Effector CD8-positive, alpha-beta T cell (primary cell): ENCODE results near the gene SPATA19.
"Not testable (repeated sequence)": the region's sequence is repeated elsewhere in the genome, so short reads cannot be mapped to it uniquely, and the experiment has no call there.

Experiments used
- DNase-seq: peaks from one replicate; lab custom pipeline; 2025; lab: John Stamatoyannopoulos, UW
- total RNA-seq, 4 experiments: gene quantifications; one replicate each; lab custom pipeline; 2026; lab: John Stamatoyannopoulos, UW

SPATA19 gene
- 0 to 0.18 (median 0) reads per million in 4 experiments for total RNA-seq

- DNase-seq, result no peak
Observed at GRCh38 chr11:133845413-133845812, at the start of gene SPATA19. TSS of gene SPATA19 (minus strand) at chr11:133845513. CDS start at chr11:133845446, 67 bp downstream.

- no peak for DNase-seq
Observed at GRCh38 chr11:133895061-133895479, 49.8 kb upstream of the SPATA19 start.

DNA sequence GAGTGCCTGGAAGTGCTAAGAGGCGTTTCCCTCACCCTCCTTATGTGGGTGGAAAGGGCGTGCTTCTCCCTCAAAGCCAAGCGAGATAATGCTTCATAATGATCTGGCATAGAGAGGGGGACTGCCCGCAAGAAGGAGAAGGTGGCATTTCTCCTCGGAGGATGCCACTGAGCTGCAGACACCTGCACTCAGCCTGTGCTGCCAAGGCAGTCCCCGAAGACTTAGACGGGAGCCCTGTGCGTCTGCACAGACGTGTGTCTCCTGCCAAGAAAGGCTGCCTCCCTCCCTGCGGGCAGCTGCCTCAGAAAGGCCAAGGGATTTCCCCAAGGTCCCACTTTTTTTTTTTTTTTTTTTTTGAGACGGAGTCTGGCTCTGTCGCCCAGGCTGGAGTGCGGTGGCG lies 48.1 kb upstream of the SPATA19 start:
- DNase-seq, result no peak

GRCh38 chr11:133892584-133893380 lies 47.5 kb upstream of the SPATA19 start:
- no peak for DNase-seq

DNA sequence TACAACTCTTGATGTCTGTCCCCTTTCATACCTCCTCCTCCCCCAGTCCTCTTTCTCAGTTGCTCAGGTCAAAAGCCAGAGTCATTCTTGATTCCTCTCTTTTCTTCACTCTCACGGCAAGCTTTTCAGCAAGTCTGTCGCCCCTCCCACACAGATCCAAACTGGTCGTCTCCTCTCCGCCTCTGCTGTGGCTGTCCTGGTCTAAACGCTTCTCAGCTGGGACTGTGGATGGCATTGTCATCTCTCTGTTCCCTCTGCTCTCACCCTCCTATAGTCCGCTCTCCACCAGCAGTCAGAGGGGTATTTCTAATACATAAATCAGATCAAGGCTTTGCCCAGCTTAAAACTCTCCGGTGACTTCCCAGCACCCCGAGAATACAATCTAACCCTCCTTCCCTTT lies 46.8 kb upstream of the SPATA19 start:
- no peak for DNase-seq

DNA sequence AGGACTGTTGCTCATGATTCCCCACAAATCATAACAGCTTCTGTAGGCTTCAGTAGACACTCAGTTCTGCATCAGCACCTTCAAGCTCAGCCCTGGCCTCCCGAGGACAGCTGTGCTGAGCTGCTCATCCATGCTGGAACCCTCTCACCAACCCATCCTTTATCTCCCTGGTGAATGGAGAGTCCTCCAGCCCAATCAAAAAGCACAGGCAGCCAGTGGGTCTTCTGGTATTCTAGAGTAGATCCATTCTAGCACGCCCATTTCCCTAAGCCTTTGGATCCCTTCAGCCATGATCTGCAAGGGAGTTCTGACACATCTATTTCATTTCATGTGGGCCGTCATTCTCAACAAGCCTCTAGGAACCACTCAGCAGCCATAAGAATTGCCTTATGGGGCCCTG lies 44.6 kb upstream of the SPATA19 start:
- no peak for DNase-seq

DNA sequence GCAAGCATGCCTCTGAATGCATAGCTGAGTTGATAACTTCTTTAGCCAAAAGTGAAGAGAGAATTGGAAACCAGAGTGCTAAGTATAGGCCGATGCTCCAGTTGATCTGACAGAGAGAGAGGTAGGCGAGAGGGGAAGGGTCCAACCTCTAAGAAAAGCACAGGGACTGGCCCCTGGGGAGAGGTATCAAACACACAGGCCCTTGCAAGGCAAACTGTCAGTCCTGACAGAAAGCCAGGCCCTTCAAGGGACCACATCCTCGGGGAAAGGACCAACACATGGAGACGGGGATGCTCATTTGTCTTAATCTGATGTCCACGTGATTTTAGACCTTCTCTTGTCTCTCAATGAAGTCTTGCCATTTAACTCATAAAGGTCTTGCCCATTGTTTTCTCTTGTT lies 43.9 kb upstream of the SPATA19 start:
- no peak for DNase-seq

GRCh38 chr11:133887692-133888332 lies 42.5 kb upstream of the SPATA19 start:
- DNase-seq, result no peak

GRCh38 chr11:133886029-133886428 lies 40.7 kb upstream of the SPATA19 start:
- DNase-seq, result no peak

DNA sequence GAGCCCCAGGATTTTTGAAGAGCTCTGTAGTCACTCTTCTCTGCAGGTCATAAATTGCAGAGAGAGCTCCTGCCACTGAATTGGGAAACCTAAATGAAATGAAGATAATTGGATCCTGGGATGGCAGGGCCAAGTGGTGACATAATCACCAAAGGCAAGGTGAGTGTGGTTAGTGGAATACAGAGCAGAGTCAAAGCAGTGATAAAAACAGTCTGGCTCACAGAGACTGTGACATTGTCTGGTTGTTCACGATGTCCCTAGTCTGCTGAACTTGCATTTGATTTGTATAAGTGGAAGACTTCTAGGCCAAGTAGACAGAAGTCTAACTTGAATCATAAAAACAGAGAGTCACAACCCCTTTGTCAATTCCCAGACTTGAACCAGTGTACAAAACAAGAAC lies 26.8 kb upstream of the SPATA19 start:
- no peak for DNase-seq

DNA sequence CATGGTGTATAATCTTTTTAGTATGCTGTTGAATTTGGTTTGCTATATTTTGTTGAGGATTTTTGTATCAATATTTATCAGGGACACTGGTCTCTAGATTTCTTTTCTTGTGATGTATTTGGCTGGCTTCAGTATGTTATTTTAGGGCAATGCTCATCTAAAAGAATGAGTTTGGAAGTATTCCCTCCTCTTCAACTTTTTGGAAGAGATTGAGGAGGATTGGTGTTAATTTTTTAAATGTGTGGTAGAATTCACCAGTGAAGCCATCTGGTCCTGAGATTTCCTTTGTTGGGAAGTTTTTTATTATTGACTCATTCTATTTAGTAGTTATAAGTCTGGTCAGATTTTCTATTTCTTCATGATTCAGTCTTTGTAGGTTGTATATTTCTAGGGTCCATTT lies 22.1 kb upstream of the SPATA19 start:
- no peak for DNase-seq

- DNase-seq, result no peak
Observed at GRCh38 chr11:133865466-133865865, 20.2 kb upstream of the SPATA19 start.

DNA sequence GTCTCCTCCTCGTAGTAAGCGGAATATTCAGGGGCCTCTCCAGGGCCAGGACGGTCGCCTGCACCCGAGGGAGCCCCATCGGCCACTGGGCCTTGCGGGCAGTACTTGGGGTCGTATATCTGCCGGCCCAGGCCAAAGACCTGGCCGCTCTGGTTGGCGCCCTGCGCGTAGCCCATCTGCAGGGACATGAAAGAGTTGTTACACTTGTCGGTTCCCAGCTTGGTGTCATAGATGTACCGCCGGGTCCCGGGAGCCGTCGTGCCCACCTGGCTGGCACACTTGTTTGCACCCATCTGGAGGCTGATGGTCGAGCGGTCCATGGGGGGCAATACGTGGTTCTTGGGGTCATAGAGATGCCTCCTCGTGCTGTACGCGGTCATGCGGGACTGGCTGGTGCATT lies 19.4 kb upstream of the SPATA19 start:
- no peak for DNase-seq

DNA sequence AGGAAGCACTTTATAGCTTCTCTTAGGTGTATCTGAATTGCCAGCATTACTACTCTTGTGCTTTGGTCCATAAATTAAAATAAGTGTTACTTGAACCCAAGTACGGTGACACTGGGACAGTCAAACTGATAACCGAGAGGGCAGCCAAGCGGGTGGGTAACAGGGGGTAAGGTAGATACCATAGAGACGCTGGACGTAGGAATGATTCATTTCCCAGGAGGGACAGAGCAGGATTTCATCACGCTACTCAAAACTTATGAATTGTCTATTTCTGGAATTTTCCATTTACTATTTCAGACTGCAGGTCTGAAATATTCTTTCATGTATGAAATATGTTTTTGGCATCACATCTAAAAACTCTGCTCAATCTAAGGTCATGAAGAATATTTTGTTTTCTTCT lies 14.8 kb upstream of the SPATA19 start:
- no peak for DNase-seq

GRCh38 chr11:133854330-133854960 lies 9.1 kb upstream of the SPATA19 start:
- not testable (repeated sequence) for DNase-seq

DNA sequence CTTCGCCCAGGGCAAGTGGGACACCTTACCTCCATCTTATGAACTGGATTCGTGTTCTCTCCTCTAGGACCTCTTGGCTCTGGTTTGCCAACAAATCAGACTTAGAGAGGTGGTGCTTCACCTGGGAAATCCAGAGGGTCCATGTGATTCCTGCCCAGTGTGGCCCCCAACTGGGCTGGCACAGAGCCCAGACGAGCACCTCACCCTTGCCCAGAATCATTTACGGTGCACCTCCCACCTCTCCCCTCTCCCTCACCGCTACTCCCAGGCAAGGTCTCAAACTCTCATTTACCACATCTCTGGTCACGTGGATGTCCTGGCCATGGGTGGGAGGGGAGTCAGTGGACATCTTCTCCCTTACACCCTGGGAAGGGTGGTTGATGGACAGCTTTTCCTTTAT lies 1.1 kb downstream of the SPATA19 start:
- DNase-seq, result no peak

DNA sequence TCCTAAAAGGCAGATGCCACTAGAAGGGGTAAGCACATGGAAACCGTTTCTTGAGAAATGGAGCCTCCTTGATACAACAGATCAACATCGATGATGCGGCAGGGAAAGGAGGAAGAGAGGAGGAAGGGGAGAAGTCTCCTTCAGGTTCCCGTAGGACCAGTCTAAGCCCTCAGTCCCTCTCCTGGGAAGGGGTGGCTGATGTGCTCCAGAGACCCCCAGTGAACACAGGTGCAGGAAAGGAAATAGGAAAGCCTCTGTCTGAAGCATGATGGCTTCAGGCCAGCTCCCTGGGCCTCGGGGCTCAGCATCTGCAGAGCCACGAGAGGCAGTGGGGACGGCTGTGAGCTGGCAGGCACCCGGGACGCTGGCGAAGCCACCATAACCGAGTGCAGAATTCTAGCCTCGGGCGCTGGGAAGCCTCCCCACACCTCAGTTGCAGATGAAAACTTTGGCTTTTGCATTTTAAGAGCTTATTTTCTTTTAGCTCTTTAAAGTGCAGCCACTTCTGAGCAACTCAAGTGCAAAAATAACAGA lies 1.8 kb downstream of the SPATA19 start:
- DNase-seq, result no peak

DNA sequence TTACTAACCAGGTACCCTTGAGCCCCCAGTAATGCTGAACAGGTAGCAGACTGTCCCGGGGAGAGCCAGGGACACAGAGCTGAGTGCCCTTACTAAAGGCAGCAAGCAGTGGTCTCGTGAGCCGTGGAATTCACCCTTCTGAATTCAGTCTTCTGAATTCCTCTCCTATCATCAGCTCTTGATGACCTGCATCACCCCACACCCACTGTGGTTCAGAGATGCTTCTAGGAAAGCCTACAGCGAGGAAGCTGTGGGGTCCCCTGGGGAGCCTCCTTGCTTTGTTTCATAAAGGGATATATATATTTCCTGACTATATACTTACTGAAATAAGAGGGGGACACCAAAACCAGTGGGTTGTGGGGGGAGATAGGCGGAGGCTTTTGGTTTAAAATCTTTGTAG lies 2.6 kb downstream of the SPATA19 start:
- no peak for DNase-seq

DNA sequence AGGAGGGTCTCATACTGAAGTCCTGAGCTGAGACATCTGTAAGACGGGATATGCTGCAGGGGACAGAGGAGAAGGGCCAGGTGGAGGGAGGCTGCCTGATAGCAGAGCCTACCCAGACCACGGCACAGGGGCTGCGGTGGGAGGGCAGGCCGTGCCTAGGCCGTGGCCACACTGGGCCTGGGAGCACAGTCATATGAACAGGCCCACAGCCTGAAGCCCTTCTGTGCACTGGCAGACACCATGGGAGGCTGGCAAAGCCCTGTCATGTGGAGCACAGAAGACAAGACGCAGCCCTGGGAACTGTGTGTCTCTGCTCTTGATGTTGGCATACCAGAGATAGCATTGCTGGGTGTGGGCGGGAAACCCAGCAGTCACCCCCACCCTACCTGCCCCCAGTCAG lies 3.3 kb downstream of the SPATA19 start:
- DNase-seq, result no peak

DNA sequence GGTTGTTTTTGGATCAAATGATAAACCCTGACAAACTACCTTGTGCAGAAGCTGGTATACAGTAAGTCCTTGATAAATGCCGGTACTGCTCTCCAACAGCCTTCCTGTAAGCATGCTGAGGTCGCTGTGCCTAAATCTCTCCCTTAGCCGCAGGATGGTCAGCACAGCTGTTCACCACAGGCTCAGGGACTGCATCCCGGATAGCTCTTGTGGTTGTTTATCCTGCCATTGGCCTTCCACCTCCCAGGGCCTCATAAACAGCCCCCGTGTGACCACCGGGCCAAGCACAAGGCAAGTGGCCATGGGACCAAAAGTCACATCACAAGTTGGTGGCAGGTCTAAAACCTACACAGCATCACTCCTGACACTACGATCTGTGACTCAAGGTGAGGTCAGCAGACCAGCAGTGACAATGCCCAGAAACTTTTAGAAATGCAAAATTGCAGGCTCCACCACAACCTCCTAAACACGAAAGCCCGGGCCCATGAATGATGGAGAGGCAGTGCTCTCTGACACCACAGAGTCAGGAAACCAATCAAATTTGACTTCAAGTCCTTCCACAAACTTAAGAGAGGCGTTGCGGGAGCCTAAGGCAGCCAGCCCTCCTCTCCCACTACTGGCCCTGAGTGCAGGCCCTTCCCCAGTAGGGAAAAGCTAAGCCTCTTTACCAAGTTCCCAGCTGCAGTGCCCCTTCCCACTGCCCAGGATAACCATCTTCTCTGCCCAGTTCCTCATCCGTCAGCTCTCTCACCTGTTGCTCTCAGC lies 3.9 kb downstream of the SPATA19 start:
- DNase-seq, result no peak

GRCh38 chr11:133840479-133840941 lies 4.8 kb downstream of the SPATA19 start:
- no peak for DNase-seq
